Nephron (organoid): Measurements from ENCODE around the gene TULP1.

Experiments
- H3K27ac Mint-ChIP-seq, 3 experiments: 2 replicates each; pipeline ENCODE4 v1.8.0; 2020; ENCODE audit warnings: mixed read lengths in 3 of 3, mild to moderate bottlenecking in 2 of 3, moderate library complexity in 1 of 3
- H3K27me3 Mint-ChIP-seq: 2 replicates; pipeline ENCODE4 v1.8.0; 2021; ENCODE audit warnings: low read depth, mild to moderate bottlenecking, moderate library complexity, mixed read lengths
- H3K36me3 Mint-ChIP-seq: 2 replicates; pipeline ENCODE4 v1.8.0; 2020; ENCODE audit warnings: low read depth, mixed read lengths
- H3K4me1 Mint-ChIP-seq: 2 replicates; pipeline ENCODE4 v1.8.0; 2020; ENCODE audit warnings: mixed read lengths
- H3K4me3 Mint-ChIP-seq, 3 experiments: 2 replicates each; pipeline ENCODE4 v1.8.0; 2020; ENCODE audit warnings: mild to moderate bottlenecking in 3 of 3, mixed read lengths in 3 of 3, moderate library complexity in 2 of 3
- H3K9me3 Mint-ChIP-seq: 2 replicates; pipeline ENCODE4 v1.8.0; 2020; ENCODE audit warnings: mixed read lengths
- CTCF ChIP-seq, 3 experiments: fragments of 200-600 bp; sonication (generic); IDR thresholded peaks; one replicate each; pipeline ENCODE4 v1.5.0; 2021; ENCODE audit warnings: antibody characterized with exemption in 3 of 3; ENCODE audit not compliant: unreplicated experiment in 3 of 3

TULP1 gene

DNA sequence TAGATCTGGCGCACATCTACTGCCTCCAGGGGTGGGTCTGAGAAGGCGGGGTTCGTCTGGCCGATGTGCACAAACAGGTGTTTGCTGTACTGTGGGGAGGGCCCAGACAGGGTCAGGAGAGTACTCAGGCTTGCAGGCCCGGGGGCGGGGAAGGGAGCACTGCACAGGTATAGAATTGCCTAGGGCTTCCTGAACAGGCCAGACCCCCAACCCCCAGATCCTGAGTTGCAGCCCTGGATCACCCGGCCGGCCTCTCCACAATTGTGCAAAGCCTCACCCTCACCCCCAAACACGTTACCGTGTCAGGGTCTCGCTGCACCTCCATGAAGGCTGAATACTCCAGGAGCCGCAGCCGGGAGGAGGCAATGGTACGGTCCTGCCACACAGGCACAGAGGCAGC, 36.7 kb downstream of the TULP1 start:
- H3K27ac Mint-ChIP-seq = peak overlapping the region in 1 of 3 experiments; percentile 6
- H3K36me3 Mint-ChIP-seq = peaks cover 58% of the 10 kb centered on the region
- H3K4me1 Mint-ChIP-seq = peaks cover 15% of the 10 kb centered on the region
- no peak overlapping the region for H3K4me3 Mint-ChIP-seq
- no peaks in the 10 kb centered on the region for H3K9me3 Mint-ChIP-seq
- no peaks in the 10 kb centered on the region for H3K27me3 Mint-ChIP-seq
- no peak for TF ChIP-seq CTCF (IDR thresholded peaks at IDR 0.05; ENCODE audit: unreplicated experiment in 3 of 3)

GRCh38 chr6:35475573-35475972, 37.1 kb downstream of the TULP1 start:
- H3K27ac Mint-ChIP-seq = peak overlapping the region in 1 of 3 experiments; percentile 6
- H3K36me3 Mint-ChIP-seq = peaks cover 59% of the 10 kb centered on the region
- H3K4me1 Mint-ChIP-seq = peaks cover 19% of the 10 kb centered on the region
- TF ChIP-seq CTCF (IDR thresholded peaks at IDR 0.05; ENCODE audit: unreplicated experiment in 3 of 3) = no peak
- no peak overlapping the region for H3K4me3 Mint-ChIP-seq
- H3K27me3 Mint-ChIP-seq = no peaks in the 10 kb centered on the region
- H3K9me3 Mint-ChIP-seq = no peaks in the 10 kb centered on the region

DNA sequence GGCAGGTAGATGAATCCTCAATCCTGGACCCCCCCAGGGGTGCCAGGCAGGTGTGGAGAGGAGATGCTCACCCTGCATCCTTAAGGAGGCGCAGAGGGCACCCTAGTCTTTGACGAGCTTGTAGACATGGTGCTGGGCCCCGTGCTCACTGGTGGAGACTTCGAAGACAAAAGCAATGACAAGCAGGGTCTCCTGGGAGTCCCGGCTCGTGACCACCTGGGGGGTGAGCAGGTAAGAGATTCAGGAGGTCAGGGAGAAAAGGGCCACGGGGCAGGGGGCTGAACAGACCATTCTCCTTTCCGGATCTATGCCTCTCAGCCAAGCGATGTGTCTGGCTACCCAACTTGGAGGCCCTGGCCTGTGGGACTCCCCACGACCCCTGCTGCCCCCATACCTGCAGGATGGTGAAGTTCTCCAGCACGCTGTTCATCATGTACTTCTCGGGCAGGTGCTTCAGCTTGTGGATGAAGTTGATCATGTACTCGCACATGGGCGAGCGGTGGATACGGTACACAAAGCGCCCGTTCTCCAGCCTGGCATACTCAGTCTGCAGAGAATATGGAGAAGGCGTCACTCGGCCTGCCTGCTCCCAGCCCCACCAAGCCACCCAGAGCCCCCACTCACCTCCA, 37.6 kb downstream of the TULP1 start:
- Mint-ChIP-seq H3K4me3 (no peak overlapping the region), H3K4me1 (peaks cover 24% of the 10 kb centered on the region), H3K9me3 (no peaks in the 10 kb centered on the region), H3K27ac (no peak overlapping the region), H3K36me3 (peaks cover 62% of the 10 kb centered on the region), H3K27me3 (no peaks in the 10 kb centered on the region)
- no peak for TF ChIP-seq CTCF (IDR thresholded peaks at IDR 0.05; ENCODE audit: unreplicated experiment in 3 of 3)

DNA sequence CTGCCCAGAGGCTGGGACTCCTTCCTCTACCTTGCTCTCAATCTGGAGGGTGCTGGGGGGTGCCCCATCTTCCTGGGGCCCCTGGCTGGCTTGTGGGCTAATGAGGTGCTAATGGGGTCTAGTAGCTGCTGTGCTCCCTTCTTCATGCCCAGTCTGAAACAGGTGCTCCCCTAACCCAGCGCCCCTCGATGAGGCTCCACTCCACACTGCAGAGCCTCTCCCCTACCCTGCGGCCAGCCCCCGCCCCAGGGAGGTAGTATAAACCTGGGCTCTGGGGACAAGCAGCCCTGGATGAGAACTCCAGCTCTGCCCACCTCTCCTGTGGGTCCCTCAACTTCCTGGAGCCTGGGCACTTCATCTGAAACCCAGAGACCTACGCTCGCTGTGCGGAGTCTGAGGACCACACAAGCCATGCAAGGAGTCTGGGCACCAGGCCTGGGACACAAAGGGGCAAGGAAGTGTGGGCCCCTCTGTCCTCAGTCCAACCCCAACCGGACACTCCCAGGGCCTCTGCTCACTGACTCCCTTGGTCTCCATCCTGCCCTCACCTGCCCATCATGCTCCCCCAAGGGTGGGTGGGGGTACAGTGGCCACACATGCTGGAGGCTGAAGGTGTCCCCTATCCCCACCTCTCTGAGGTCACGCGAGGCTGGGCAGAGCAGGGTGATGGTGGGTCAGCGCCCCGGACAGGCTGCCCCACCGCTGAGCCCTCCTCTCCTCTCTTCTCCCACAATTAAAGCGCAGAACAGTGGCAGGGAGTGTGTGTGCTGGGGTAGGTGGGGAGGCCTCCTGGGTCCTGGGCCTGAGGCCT, 38.4 kb downstream of the TULP1 start:
- Mint-ChIP-seq H3K9me3 (no peaks in the 10 kb centered on the region), H3K27ac (peak overlapping the region in 1 of 3 experiments; percentile 49), H3K4me3 (no peak overlapping the region), H3K4me1 (peaks cover 32% of the 10 kb centered on the region), H3K36me3 (peaks cover 69% of the 10 kb centered on the region), H3K27me3 (no peaks in the 10 kb centered on the region)
- no peak for TF ChIP-seq CTCF (IDR thresholded peaks at IDR 0.05; ENCODE audit: unreplicated experiment in 3 of 3)

GRCh38 chr6:35473850-35474130, 38.9 kb downstream of the TULP1 start:
- no peak overlapping the region for H3K4me3 Mint-ChIP-seq

More at GRCh38 chr6:35473850-35474130, 38.9 kb downstream of the TULP1 start:
- Mint-ChIP-seq H3K9me3 (no peaks in the 10 kb centered on the region), H3K4me1 (peaks cover 34% of the 10 kb centered on the region), H3K27me3 (no peaks in the 10 kb centered on the region), H3K27ac (peak overlapping the region in 1 of 3 experiments; percentile 49), H3K36me3 (peaks cover 71% of the 10 kb centered on the region)
- TF ChIP-seq CTCF (IDR thresholded peaks at IDR 0.05; ENCODE audit: unreplicated experiment in 3 of 3) = no peak
